ENCODE data around the gene MAN1C1. TPM values are rescaled to one million over a fixed set of nuclear protein-coding genes. Genes with fewer than 3 reads are reported as not detected.

The MAN1C1 gene
- total RNA-seq, 1 donor = 12.9 TPM

- Histone ChIP-seq H3K4me3 (ENCODE audit: low read length) (no peak overlapping the region), H3K9me3 (ENCODE audit: low read depth, low read length) (no peaks in the 10 kb centered on the region), H3K27me3 (ENCODE audit: insufficient read depth, low read length) (no peaks in the 10 kb centered on the region), H3K4me1 (ENCODE audit: insufficient read depth, low read length) (peaks cover 13% of the 10 kb centered on the region)
Observed at GRCh38 chr1:25703671-25704266, 87.2 kb downstream of the MAN1C1 start.

GRCh38 chr1:25704267-25704691, 87.7 kb downstream of the MAN1C1 start:
- no peaks in the 10 kb centered on the region for H3K27me3 ChIP-seq (ENCODE audit: insufficient read depth, low read length)
- H3K4me3 ChIP-seq (ENCODE audit: low read length) = no peak overlapping the region
- no peaks in the 10 kb centered on the region for H3K9me3 ChIP-seq (ENCODE audit: low read depth, low read length)
- H3K4me1 ChIP-seq (ENCODE audit: insufficient read depth, low read length) = peaks cover 13% of the 10 kb centered on the region

GRCh38 chr1:25705699-25706098, 89.1 kb downstream of the MAN1C1 start:
- no peak overlapping the region for H3K4me3 ChIP-seq (ENCODE audit: low read length)
- H3K27me3 ChIP-seq (ENCODE audit: insufficient read depth, low read length) = no peaks in the 10 kb centered on the region
- peaks cover 13% of the 10 kb centered on the region for H3K4me1 ChIP-seq (ENCODE audit: insufficient read depth, low read length)

GRCh38 chr1:25706146-25707089, 89.8 kb downstream of the MAN1C1 start:
- H3K27me3 ChIP-seq (ENCODE audit: insufficient read depth, low read length) = no peaks in the 10 kb centered on the region
- H3K4me1 ChIP-seq (ENCODE audit: insufficient read depth, low read length) = peaks cover 21% of the 10 kb centered on the region
- H3K9me3 ChIP-seq (ENCODE audit: low read depth, low read length) = no peaks in the 10 kb centered on the region
- no peak overlapping the region for H3K4me3 ChIP-seq (ENCODE audit: low read length)

More at GRCh38 chr1:25705699-25706098, 89.1 kb downstream of the MAN1C1 start:
- H3K9me3 ChIP-seq (ENCODE audit: low read depth, low read length) = no peaks in the 10 kb centered on the region

GRCh38 chr1:25707280-25708016, 90.9 kb downstream of the MAN1C1 start:
- Histone ChIP-seq H3K4me1 (ENCODE audit: insufficient read depth, low read length) (peaks cover 30% of the 10 kb centered on the region), H3K9me3 (ENCODE audit: low read depth, low read length) (no peaks in the 10 kb centered on the region), H3K27me3 (ENCODE audit: insufficient read depth, low read length) (no peaks in the 10 kb centered on the region), H3K4me3 (ENCODE audit: low read length) (no peak overlapping the region)

- H3K27me3 ChIP-seq (ENCODE audit: insufficient read depth, low read length) = no peaks in the 10 kb centered on the region
- H3K4me1 ChIP-seq (ENCODE audit: insufficient read depth, low read length) = peaks cover 20% of the 10 kb centered on the region
- no peak overlapping the region for H3K4me3 ChIP-seq (ENCODE audit: low read length)
- H3K9me3 ChIP-seq (ENCODE audit: low read depth, low read length) = no peaks in the 10 kb centered on the region
Observed at GRCh38 chr1:25710583-25711347, 94.2 kb downstream of the MAN1C1 start.

GRCh38 chr1:25711555-25712298, 95.1 kb downstream of the MAN1C1 start:
- Histone ChIP-seq H3K4me1 (ENCODE audit: insufficient read depth, low read length) (peaks cover 20% of the 10 kb centered on the region), H3K27me3 (ENCODE audit: insufficient read depth, low read length) (no peaks in the 10 kb centered on the region), H3K4me3 (ENCODE audit: low read length) (no peak overlapping the region), H3K9me3 (ENCODE audit: low read depth, low read length) (no peaks in the 10 kb centered on the region)

- H3K4me1 ChIP-seq (ENCODE audit: insufficient read depth, low read length) = peaks cover 20% of the 10 kb centered on the region
- H3K27me3 ChIP-seq (ENCODE audit: insufficient read depth, low read length) = no peaks in the 10 kb centered on the region
- no peaks in the 10 kb centered on the region for H3K9me3 ChIP-seq (ENCODE audit: low read depth, low read length)
- H3K4me3 ChIP-seq (ENCODE audit: low read length) = no peak overlapping the region
Observed at GRCh38 chr1:25712299-25712970, 95.8 kb downstream of the MAN1C1 start.

GRCh38 chr1:25713961-25714360, 97.4 kb downstream of the MAN1C1 start:
- Histone ChIP-seq H3K9me3 (ENCODE audit: low read depth, low read length) (no peaks in the 10 kb centered on the region), H3K27me3 (ENCODE audit: insufficient read depth, low read length) (no peaks in the 10 kb centered on the region), H3K4me3 (ENCODE audit: low read length) (no peak overlapping the region), H3K4me1 (ENCODE audit: insufficient read depth, low read length) (peaks cover 20% of the 10 kb centered on the region)

- H3K9me3 ChIP-seq (ENCODE audit: low read depth, low read length) = no peaks in the 10 kb centered on the region
- peaks cover 20% of the 10 kb centered on the region for H3K4me1 ChIP-seq (ENCODE audit: insufficient read depth, low read length)
- no peak overlapping the region for H3K4me3 ChIP-seq (ENCODE audit: low read length)
- H3K27me3 ChIP-seq (ENCODE audit: insufficient read depth, low read length) = no peaks in the 10 kb centered on the region
Observed at GRCh38 chr1:25714372-25714931, 97.9 kb downstream of the MAN1C1 start.

- Histone ChIP-seq H3K4me3 (ENCODE audit: low read length) (no peak overlapping the region), H3K9me3 (ENCODE audit: low read depth, low read length) (no peaks in the 10 kb centered on the region), H3K4me1 (ENCODE audit: insufficient read depth, low read length) (peaks cover 18% of the 10 kb centered on the region), H3K27me3 (ENCODE audit: insufficient read depth, low read length) (no peaks in the 10 kb centered on the region)
Observed at GRCh38 chr1:25715888-25716287, 99.3 kb downstream of the MAN1C1 start.

GRCh38 chr1:25716320-25716719, 99.7 kb downstream of the MAN1C1 start:
- Histone ChIP-seq H3K27me3 (ENCODE audit: insufficient read depth, low read length) (no peaks in the 10 kb centered on the region), H3K9me3 (ENCODE audit: low read depth, low read length) (no peaks in the 10 kb centered on the region), H3K4me1 (ENCODE audit: insufficient read depth, low read length) (peaks cover 14% of the 10 kb centered on the region), H3K4me3 (ENCODE audit: low read length) (no peak overlapping the region)

- no peak overlapping the region for H3K4me3 ChIP-seq (ENCODE audit: low read length)
- H3K27me3 ChIP-seq (ENCODE audit: insufficient read depth, low read length) = no peaks in the 10 kb centered on the region
- H3K9me3 ChIP-seq (ENCODE audit: low read depth, low read length) = no peaks in the 10 kb centered on the region
- peaks cover 8% of the 10 kb centered on the region for H3K4me1 ChIP-seq (ENCODE audit: insufficient read depth, low read length)
Observed at GRCh38 chr1:25718732-25719131, 102.1 kb downstream of the MAN1C1 start.
